ENCODE data around the gene MAST3. TPM values are rescaled to one million over a fixed set of nuclear protein-coding genes. Genes with fewer than 3 reads are reported as not detected.
A peak's percentile ranks its signal among the peaks of the same experiment; 100 is the strongest.

Gene MAST3
- total RNA-seq, 1 donor from 2014 or later = 4.6 TPM

GRCh38 chr19:18172331-18173053, 74.9 kb downstream of the MAST3 start:
- TF ChIP-seq CTCF (IDR thresholded peaks at IDR 0.05; ENCODE audit: insufficient read depth, low read length, poor library complexity, severe bottlenecking) = no peak
- Histone ChIP-seq H3K27me3 (ENCODE audit: control insufficient read depth, insufficient read depth, low read length) (peaks cover 3% of the 10 kb centered on the region), H3K4me3 (ENCODE audit: low read depth, low read length) (no peak overlapping the region), H3K36me3 (ENCODE audit: control insufficient read depth, insufficient read depth, low read length) (peaks cover 1% of the 10 kb centered on the region)
- DNase-seq (ENCODE audit: low read depth) = no peak

GRCh38 chr19:18173054-18173571, 75.5 kb downstream of the MAST3 start:
- DNase-seq (ENCODE audit: low read depth) = no peak
- peaks cover 3% of the 10 kb centered on the region for H3K27me3 ChIP-seq (ENCODE audit: control insufficient read depth, insufficient read depth, low read length)
- H3K4me3 ChIP-seq (ENCODE audit: low read depth, low read length) = no peak overlapping the region
- TF ChIP-seq CTCF (IDR thresholded peaks at IDR 0.05; ENCODE audit: insufficient read depth, low read length, poor library complexity, severe bottlenecking) = no peak
- H3K36me3 ChIP-seq (ENCODE audit: control insufficient read depth, insufficient read depth, low read length) = peaks cover 1% of the 10 kb centered on the region

GRCh38 chr19:18173572-18174288, 76.2 kb downstream of the MAST3 start, which contains the start of gene IFI30:
TSS of gene IFI30 (plus strand) at chr19:18173813. CDS start at chr19:18173842, 29 bp downstream.
- H3K4me3 ChIP-seq (ENCODE audit: low read depth, low read length) = peak within 1 kb of the TSS; percentile 46
- H3K36me3 ChIP-seq (ENCODE audit: control insufficient read depth, insufficient read depth, low read length) = no peaks in the 10 kb centered on the region
- no peak for DNase-seq (ENCODE audit: low read depth)
- H3K27me3 ChIP-seq (ENCODE audit: control insufficient read depth, insufficient read depth, low read length) = peaks cover 3% of the 10 kb centered on the region
- TF ChIP-seq CTCF (IDR thresholded peaks at IDR 0.05; ENCODE audit: insufficient read depth, low read length, poor library complexity, severe bottlenecking) = no peak

GRCh38 chr19:18174983-18175382, 77.4 kb downstream of the MAST3 start:
- no peak for DNase-seq (ENCODE audit: low read depth)
- TF ChIP-seq CTCF (IDR thresholded peaks at IDR 0.05; ENCODE audit: insufficient read depth, low read length, poor library complexity, severe bottlenecking) = no peak
- no peaks in the 10 kb centered on the region for H3K36me3 ChIP-seq (ENCODE audit: control insufficient read depth, insufficient read depth, low read length)
- H3K4me3 ChIP-seq (ENCODE audit: low read depth, low read length) = no peak overlapping the region
- H3K27me3 ChIP-seq (ENCODE audit: control insufficient read depth, insufficient read depth, low read length) = peaks cover 3% of the 10 kb centered on the region

GRCh38 chr19:18176367-18177310, 79.1 kb downstream of the MAST3 start:
- DNase-seq (ENCODE audit: low read depth) = no peak
- TF ChIP-seq CTCF (IDR thresholded peaks at IDR 0.05; ENCODE audit: insufficient read depth, low read length, poor library complexity, severe bottlenecking) = no peak
- Histone ChIP-seq H3K27me3 (ENCODE audit: control insufficient read depth, insufficient read depth, low read length) (peaks cover 3% of the 10 kb centered on the region), H3K36me3 (ENCODE audit: control insufficient read depth, insufficient read depth, low read length) (no peaks in the 10 kb centered on the region), H3K4me3 (ENCODE audit: low read depth, low read length) (no peak overlapping the region)
